Measurements from ENCODE around the gene RAB22A. TPM values are rescaled to one million over a fixed set of nuclear protein-coding genes. Genes with fewer than 3 reads are reported as not detected.
A peak's percentile ranks its signal among the peaks of the same experiment; 100 is the strongest.

Gene RAB22A
- total RNA-seq, 3 donors from 2014 or later (not counting 1 experiment from before 2014, with no cell fraction given) = 19.6 to 29.8 (median 28.6) TPM

DNA sequence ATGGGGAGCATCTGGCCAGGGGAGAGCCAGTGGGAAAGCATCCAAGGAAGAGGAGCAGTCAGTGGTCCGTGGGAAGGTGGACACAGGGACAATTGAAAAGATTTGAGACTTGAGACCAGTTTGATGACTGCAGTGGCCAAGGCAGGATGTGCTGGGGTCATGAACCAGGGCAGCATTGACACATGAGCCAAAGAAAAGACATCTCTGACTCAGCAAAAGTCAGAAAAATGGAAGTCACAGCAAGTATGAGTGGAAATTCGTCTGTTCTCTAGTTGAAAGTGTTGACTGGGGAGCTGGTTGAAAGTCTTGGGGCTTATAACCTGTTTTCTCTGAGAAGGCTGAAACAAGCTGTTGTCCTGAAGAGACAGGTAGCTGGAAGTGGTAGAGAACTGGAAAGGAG lies 31.3 kb downstream of the RAB22A start:
- Mint-ChIP-seq H3K4me1 (peaks cover 52 to 65% of the 10 kb centered on the region in 2 donors), H3K9me3 (no peaks in the 10 kb centered on the region), H3K4me3 (no peak overlapping the region), H3K36me3 (peaks cover 2% of the 10 kb centered on the region), H3K27me3 (ENCODE audit: low read depth in 2 of 2) (no peaks in the 10 kb centered on the region), H3K27ac (peak overlapping the region; percentile 7 to 64)
- no peaks in the 10 kb centered on the region for H3K9me3 ChIP-seq (ENCODE audit: control insufficient read depth, insufficient read depth, low read length)
- ATAC-seq = no peak
- TF ChIP-seq, protein P1, sequence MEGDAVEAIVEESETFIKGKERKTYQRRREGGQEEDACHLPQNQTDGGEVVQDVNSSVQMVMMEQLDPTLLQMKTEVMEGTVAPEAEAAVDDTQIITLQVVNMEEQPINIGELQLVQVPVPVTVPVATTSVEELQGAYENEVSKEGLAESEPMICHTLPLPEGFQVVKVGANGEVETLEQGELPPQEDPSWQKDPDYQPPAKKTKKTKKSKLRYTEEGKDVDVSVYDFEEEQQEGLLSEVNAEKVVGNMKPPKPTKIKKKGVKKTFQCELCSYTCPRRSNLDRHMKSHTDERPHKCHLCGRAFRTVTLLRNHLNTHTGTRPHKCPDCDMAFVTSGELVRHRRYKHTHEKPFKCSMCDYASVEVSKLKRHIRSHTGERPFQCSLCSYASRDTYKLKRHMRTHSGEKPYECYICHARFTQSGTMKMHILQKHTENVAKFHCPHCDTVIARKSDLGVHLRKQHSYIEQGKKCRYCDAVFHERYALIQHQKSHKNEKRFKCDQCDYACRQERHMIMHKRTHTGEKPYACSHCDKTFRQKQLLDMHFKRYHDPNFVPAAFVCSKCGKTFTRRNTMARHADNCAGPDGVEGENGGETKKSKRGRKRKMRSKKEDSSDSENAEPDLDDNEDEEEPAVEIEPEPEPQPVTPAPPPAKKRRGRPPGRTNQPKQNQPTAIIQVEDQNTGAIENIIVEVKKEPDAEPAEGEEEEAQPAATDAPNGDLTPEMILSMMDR (IDR thresholded peaks at IDR 0.05) = no peak
- H3K27ac ChIP-seq (ENCODE audit: low read length) = no peak overlapping the region
- WGBS (ENCODE audit: insufficient coverage) = 93% methylated on average over 2 of the region's 2 CpGs
- peaks cover 5% of the 10 kb centered on the region for H3K4me1 ChIP-seq (ENCODE audit: control insufficient read depth, insufficient read depth, low read length)
- H3K27me3 ChIP-seq (ENCODE audit: control insufficient read depth, insufficient read depth, low read length) = no peaks in the 10 kb centered on the region
- H3K36me3 ChIP-seq (ENCODE audit: control insufficient read depth, insufficient read depth, low read length) = peaks cover 15% of the 10 kb centered on the region
- no peak overlapping the region for H3K4me3 ChIP-seq (ENCODE audit: low read length)
- intact Hi-C loops (cut with micrococcal nuclease) = no loop called here
- DNase-seq = no peak

DNA sequence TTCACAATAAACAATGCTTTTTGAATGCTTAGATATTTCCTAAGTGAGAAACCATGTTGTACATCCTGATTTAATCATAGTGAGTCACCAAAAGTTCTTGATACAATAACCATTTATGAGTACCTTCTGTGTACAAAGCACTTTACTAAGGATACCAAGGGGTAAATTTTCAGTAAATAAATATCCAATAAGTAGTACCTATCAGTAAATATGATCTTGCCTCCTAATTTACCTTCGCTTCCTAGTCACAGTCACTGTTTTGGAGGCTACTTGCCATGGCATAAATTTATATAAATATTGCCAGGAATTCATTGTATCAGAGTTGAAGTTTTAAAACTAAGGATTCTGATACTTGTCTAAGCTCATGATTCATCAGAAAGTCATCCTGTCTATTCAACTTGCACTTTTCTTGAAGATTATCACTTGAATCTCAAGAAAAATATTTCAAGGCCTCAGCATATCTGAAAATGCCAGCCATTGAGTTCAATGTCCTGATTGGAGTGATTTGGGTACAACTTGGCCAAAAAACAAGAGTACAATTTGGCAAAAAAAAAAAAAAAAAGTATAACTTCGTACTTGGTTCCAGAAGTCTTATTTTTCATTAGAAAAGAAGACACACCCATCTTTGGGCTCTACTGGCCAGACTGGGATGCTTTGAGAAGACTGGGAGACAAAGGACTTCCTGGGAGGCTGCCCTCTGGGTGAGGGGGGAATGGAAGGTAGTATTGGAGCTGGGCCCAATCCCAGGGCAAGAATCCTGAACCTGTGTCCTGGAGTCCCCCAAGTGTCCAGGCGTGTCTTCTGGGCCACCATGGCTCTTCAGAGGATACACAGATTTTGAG lies 32.8 kb downstream of the RAB22A start:
- no peaks in the 10 kb centered on the region for H3K27me3 Mint-ChIP-seq (ENCODE audit: low read depth in 2 of 2)
- no peak for ATAC-seq
- 100% methylated on average over 3 of the region's 3 CpGs for WGBS (ENCODE audit: insufficient coverage)
- no peaks in the 10 kb centered on the region for H3K9me3 Mint-ChIP-seq
- H3K27ac ChIP-seq (ENCODE audit: low read length) = no peak overlapping the region
- no peak overlapping the region for H3K4me3 Mint-ChIP-seq
- H3K36me3 ChIP-seq (ENCODE audit: control insufficient read depth, insufficient read depth, low read length) = peaks cover 26% of the 10 kb centered on the region
- peaks cover 52 to 67% of the 10 kb centered on the region in 2 donors for H3K4me1 Mint-ChIP-seq
- no peaks in the 10 kb centered on the region for H3K27me3 ChIP-seq (ENCODE audit: control insufficient read depth, insufficient read depth, low read length)
- H3K4me3 ChIP-seq (ENCODE audit: low read length) = no peak overlapping the region
- peaks cover 12% of the 10 kb centered on the region for H3K36me3 Mint-ChIP-seq
- intact Hi-C loops (cut with micrococcal nuclease) = no loop called here
- H3K4me1 ChIP-seq (ENCODE audit: control insufficient read depth, insufficient read depth, low read length) = peaks cover 5% of the 10 kb centered on the region
- no peaks in the 10 kb centered on the region for H3K9me3 ChIP-seq (ENCODE audit: control insufficient read depth, insufficient read depth, low read length)
- TF ChIP-seq, protein P1 (IDR thresholded peaks at IDR 0.05) = no peak
- no peak overlapping the region for H3K27ac Mint-ChIP-seq
- DNase-seq = no peak

DNA sequence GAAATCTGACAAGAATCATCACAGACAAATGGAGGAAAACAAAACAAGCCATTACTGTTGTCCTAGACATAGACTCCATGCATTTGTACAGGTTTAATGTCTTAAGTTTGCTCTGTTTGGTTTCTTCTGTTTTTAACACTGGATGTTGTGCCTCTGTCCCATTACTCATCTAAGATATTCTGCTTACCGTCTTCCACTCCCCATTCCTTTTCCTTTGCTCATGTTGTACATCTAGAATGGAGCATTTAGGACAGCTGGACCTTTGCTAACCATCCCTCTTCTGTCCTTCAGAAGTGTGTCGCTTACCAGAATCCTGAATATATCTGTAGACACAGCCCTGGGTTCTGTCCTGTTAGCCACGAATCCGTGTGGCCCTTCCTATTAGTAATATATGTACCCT lies 35.2 kb downstream of the RAB22A start:
- intact Hi-C loops (cut with micrococcal nuclease) = no loop called here
- Mint-ChIP-seq H3K9me3 (no peaks in the 10 kb centered on the region), H3K27me3 (ENCODE audit: low read depth in 2 of 2) (no peaks in the 10 kb centered on the region), H3K36me3 (peaks cover 12% of the 10 kb centered on the region), H3K4me1 (peaks cover 33 to 48% of the 10 kb centered on the region in 2 donors), H3K27ac (peak overlapping the region in 1 of 2 donors; percentile 0), H3K4me3 (no peak overlapping the region)
- TF ChIP-seq, protein P1 (IDR thresholded peaks at IDR 0.05) = no peak
- DNase-seq = no peak
- 95% methylated on average over 4 of the region's 4 CpGs for WGBS (ENCODE audit: insufficient coverage)
- Histone ChIP-seq H3K36me3 (ENCODE audit: control insufficient read depth, insufficient read depth, low read length) (peaks cover 26% of the 10 kb centered on the region), H3K9me3 (ENCODE audit: control insufficient read depth, insufficient read depth, low read length) (no peaks in the 10 kb centered on the region), H3K4me3 (ENCODE audit: low read length) (no peak overlapping the region), H3K4me1 (ENCODE audit: control insufficient read depth, insufficient read depth, low read length) (peaks cover 5% of the 10 kb centered on the region), H3K27ac (ENCODE audit: low read length) (no peak overlapping the region), H3K27me3 (ENCODE audit: control insufficient read depth, insufficient read depth, low read length) (no peaks in the 10 kb centered on the region)
- no peak for ATAC-seq

All from natural killer cell (primary cell).